Metanephros (tissue), 2 donors: ENCODE results near the gene LRRC39. TPM values are rescaled to one million over a fixed set of nuclear protein-coding genes. Genes with fewer than 3 reads are reported as not detected.

Experiments used
- small RNA-seq: library from RNA; depleted of rRNA; stranded (forward); fragments of <200 nt; gene quantifications from one replicate; pipeline ENCODE3, GENCODE V24; 2014; ENCODE audit warnings: low replicate concordance
- total RNA-seq: library from RNA; depleted of rRNA; stranded (reverse); fragments of >200 nt; gene quantifications from one replicate; pipeline ENCODE4 v1.2.3, GENCODE V29; 2014

Gene LRRC39
- 30.3 TPM for total RNA-seq

DNA sequence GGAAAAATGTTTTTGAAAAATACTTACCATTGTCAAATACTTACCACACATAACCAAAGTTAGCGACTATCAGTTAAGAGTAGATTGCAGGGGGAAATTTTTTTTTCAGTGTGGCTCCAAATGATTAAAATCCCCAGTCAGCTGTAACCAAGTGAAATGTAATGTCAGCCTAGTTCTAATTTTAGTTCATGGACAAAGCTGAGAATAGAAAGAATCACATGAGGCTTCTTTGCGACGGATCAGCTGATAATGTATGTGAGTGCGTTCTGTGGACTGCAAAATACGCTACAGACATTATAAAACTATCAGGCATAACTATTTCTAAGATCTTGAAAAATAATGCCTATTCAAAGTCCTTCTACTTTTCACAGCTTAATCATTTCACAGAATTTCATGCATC is at the start of gene LRRC39:
Gene LRRC39 (minus strand): TSS at position 166 of the 400 bp plus-strand sequence. CDS start 9,740 bp downstream, outside the sequence.

DNA sequence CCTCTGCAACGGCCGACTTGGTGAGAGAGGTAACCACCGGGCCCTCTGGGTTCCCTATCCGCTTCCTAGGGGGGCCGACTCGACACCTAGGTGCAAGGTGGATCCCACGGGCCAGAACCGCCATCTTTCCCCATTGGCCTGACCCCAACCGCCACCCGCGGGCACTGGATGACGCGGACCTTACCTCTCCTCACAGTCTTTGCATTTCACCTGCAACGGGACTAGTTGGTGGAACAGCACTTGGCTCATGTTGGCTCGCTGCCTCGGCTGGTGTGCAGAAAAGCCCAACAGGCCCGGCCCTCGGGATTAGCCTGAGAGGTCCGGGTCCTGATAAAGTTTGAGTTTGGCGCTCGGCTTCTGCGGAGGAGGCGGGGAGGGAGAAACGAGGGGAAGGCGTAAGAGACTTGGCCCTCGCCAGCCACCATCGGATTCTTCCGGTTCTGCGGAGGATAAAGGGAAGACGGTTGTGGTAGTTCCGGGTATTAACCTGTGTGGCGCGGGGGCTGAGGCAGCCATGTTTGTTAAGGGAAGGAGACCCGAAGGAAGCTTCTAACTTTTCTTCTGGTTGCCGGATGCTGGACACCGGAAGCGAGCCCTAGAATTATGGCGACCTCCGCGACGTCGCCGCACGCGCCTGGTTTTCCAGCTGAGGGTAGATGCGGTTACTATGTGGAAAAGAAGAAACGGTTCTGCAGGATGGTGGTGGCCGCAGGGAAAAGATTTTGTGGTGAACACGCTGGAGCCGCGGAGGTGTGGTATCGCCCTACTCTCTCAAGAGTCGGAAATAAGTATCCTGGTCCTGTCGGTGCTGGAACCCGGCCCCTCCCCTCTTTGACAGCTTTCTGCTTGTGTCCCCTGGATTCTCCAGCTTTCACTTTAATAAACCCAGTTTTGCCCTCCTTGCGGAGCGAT is 45.2 kb downstream of the LRRC39 start, which contains the start of the genes SASS6 and TRMT13:
Gene SASS6 (minus strand): TSS at position 365 of the 912 bp plus-strand sequence. CDS start 116 bp downstream, at position 249.
Gene TRMT13 (plus strand): TSS at position 598 of the 912 bp plus-strand sequence. CDS start 6 bp downstream, at position 604.

Small RNA genes lying within 50 kb of the gene (small RNA-seq; reads per million reads assigned to genes)
- not detected for gene AC093019.1
- not detected for gene RPL23AP90

Other genes with a start within 250 kb of the LRRC39 start
- 54.6 TPM for gene SLC35A3, start 208.3 kb downstream of the LRRC39 start, total RNA-seq
- 3.9 TPM for gene SASS6, start 45.3 kb downstream of the LRRC39 start, total RNA-seq
- 24.3 TPM for gene TRMT13, start 45.1 kb downstream of the LRRC39 start, total RNA-seq
- gene DBT, start 71.6 kb upstream of the LRRC39 start, total RNA-seq = 18.3 TPM
- gene RTCA, start 88.0 kb upstream of the LRRC39 start, total RNA-seq = 22.9 TPM
- 39.9 TPM for gene CDC14A, start 174.2 kb upstream of the LRRC39 start, total RNA-seq